A549 (cell line): ENCODE measurements around the gene UBE2E2. TPM values are rescaled to one million over a fixed set of nuclear protein-coding genes. Genes with fewer than 3 reads are reported as not detected.

Source experiments
- ATAC-seq, 2 experiments: fragments of 200-7000 bp in 1 of 2; fragments of >200 bp in 1 of 2; cut with Nextera tagmentation in 1 of 2; cut with Tn5 transposase in 1 of 2; 3 replicates each; pipeline versions ENCODE4 v1.8.0 to v1.9.1; 2018 to 2020; ENCODE audit warnings: mild to moderate bottlenecking in 1 of 2, moderate library complexity in 1 of 2
- CTCF ChIA-PET: fragments of 300-600 bp; sonication (Branson Sonifier 250); formaldehyde crosslinking; extraction: SDS; loops from one replicate; lab custom pipeline; 2021; ENCODE audit warnings: antibody characterized with exemption, inconsistent platforms; lab: Yijun Ruan, JAX
- POLR2A ChIA-PET: fragments of 350-600 bp; formaldehyde crosslinking; extraction: SDS; loops from one replicate; lab custom pipeline; 2021; ENCODE audit warnings: antibody characterized with exemption, inconsistent platforms; lab: Yijun Ruan, JAX
- DNase-seq, 2 experiments: peaks; one replicate each; pipeline versions ENCODE4 v3.0.0 to v3.0.0-alpha.2; 2011 to 2016; ENCODE audit warnings: low read depth in 1 of 2, low spot score in 1 of 2
- FAIRE-seq: peaks from 2 replicates; lab custom pipeline; 2011; peaks lifted over from hg19 to GRCh38; lab: Jason Lieb, UNC
- H3K27ac ChIP-seq, 2 experiments: fragments of >200 bp; sonication (Bioruptor Twin); formaldehyde crosslinking; 3 replicates each; pipeline ENCODE4 v1.5.1; 2016 to 2017
- H3K4me1 ChIP-seq: fragments of >200 bp; sonication (Bioruptor Twin); formaldehyde crosslinking; 3 replicates; pipeline ENCODE4 v1.6.1; 2016
- H3K4me2 ChIP-seq: fragments of >200 bp; sonication (Bioruptor Twin); formaldehyde crosslinking; 3 replicates; pipeline ENCODE4 v1.6.1; 2016
- H3K4me3 ChIP-seq: fragments of >200 bp; sonication (Bioruptor Twin); formaldehyde crosslinking; 3 replicates; pipeline ENCODE4 v1.5.1; 2016
- H3K9me3 ChIP-seq: fragments of >200 bp; sonication (Bioruptor Twin); formaldehyde crosslinking; 3 replicates; pipeline ENCODE4 v1.6.1; 2016
- ATOH8 ChIP-seq: fragments of 250-450 bp; sonication (Bioruptor Pico); IDR thresholded peaks from 2 replicates; pipeline ENCODE4 v1.5.0; 2020; ENCODE audit warnings: low read depth, mild to moderate bottlenecking, moderate library complexity
- BCL3 ChIP-seq: fragments of >200 bp; sonication (Bioruptor Twin); formaldehyde crosslinking; IDR thresholded peaks from 3 replicates; pipeline ENCODE4 v1.6.1; 2016
- BHLHE40 ChIP-seq: IDR thresholded peaks from 2 replicates; pipeline ENCODE4 v1.6.1; 2012; ENCODE audit warnings: low read depth, low read length, inconsistent platforms
- CBX2 ChIP-seq: fragments of 200-600 bp; sonication (generic); IDR thresholded peaks from 2 replicates; pipeline ENCODE4 v1.6.1; 2016; ENCODE audit warnings: low read depth, mild to moderate bottlenecking, borderline replicate concordance
- ELK1 ChIP-seq: fragments of 150-350 bp; IDR thresholded peaks from 2 replicates; pipeline ENCODE4 v1.6.1; 2014; ENCODE audit warnings: low read depth, mild to moderate bottlenecking, low read length
- FOSL2 ChIP-seq, 2 experiments: fragments of 450-650 bp in 1 of 2; fragments of >200 bp in 1 of 2; sonication (Bioruptor Twin) in 1 of 2; formaldehyde crosslinking; IDR thresholded peaks; 2 replicates each; pipeline versions ENCODE4 v1.5.0 to v1.6.1; 2016 to 2020; ENCODE audit warnings: mild to moderate bottlenecking in 1 of 2, moderate library complexity in 1 of 2
- GATA3 ChIP-seq: IDR thresholded peaks from 2 replicates; pipeline ENCODE4 v1.6.1; 2012; ENCODE audit warnings: borderline replicate concordance
- HEYL ChIP-seq: fragments of 250-450 bp; sonication (Bioruptor Pico); IDR thresholded peaks from 2 replicates; pipeline ENCODE4 v1.8.0; 2021; ENCODE audit warnings: mild to moderate bottlenecking, moderate library complexity
- HOXA7 ChIP-seq: fragments of 250-450 bp; sonication (Bioruptor Pico); IDR thresholded peaks from 2 replicates; pipeline ENCODE4 v1.5.0; 2020; ENCODE audit warnings: mild to moderate bottlenecking, moderate library complexity
- HOXB5 ChIP-seq: fragments of 250-450 bp; sonication (Bioruptor Pico); IDR thresholded peaks from 2 replicates; pipeline ENCODE4 v1.5.0; 2020; ENCODE audit warnings: mild to moderate bottlenecking, moderate library complexity
- JUNB ChIP-seq: fragments of >200 bp; sonication (Bioruptor Twin); formaldehyde crosslinking; IDR thresholded peaks from 2 replicates; pipeline ENCODE4 v1.6.1; 2016
- NPAS2 ChIP-seq: fragments of 250-450 bp; sonication (Bioruptor Pico); IDR thresholded peaks from 2 replicates; pipeline ENCODE4 v1.8.0; 2022; ENCODE audit warnings: mild to moderate bottlenecking, moderate library complexity, borderline replicate concordance
- NR3C1 ChIP-seq: fragments of >200 bp; sonication (Bioruptor Twin); formaldehyde crosslinking; IDR thresholded peaks from 3 replicates; pipeline ENCODE4 v1.6.1; 2017
- RCOR1 ChIP-seq: fragments of 150-350 bp; IDR thresholded peaks from 2 replicates; pipeline ENCODE4 v1.6.1; 2014; ENCODE audit warnings: antibody characterized with exemption, low read length, low read depth
- REST ChIP-seq: fragments of 200-600 bp; sonication (generic); IDR thresholded peaks from 2 replicates; pipeline ENCODE4 v1.6.1; 2016; ENCODE audit warnings: antibody characterized with exemption, mild to moderate bottlenecking, moderate library complexity
- TP53 ChIP-seq: fragments of 250-450 bp; sonication (Bioruptor Pico); IDR thresholded peaks from 2 replicates; pipeline ENCODE4 v1.5.0; 2021; ENCODE audit warnings: mild to moderate bottlenecking, moderate library complexity
- ZFP36 ChIP-seq: fragments of 450-650 bp; IDR thresholded peaks from 2 replicates; pipeline ENCODE4 v1.6.1; 2014; ENCODE audit warnings: borderline replicate concordance; ENCODE audit not compliant: partially characterized antibody
- ZNF302 ChIP-seq: fragments of 250-450 bp; sonication (Bioruptor Pico); IDR thresholded peaks from 2 replicates; pipeline ENCODE4 v1.9.0; 2021; ENCODE audit warnings: inconsistent platforms, mild to moderate bottlenecking, moderate library complexity
- WGBS: methylation state at CpG from one replicate; pipeline ENCODE4 v1.1.6; 2017; ENCODE audit errors: missing lambda C conversion rate; 5-methylcytosine and 5-hydroxymethylcytosine counted together
- polyA plus RNA-seq, 4 experiments: library from polyadenylated mRNA; depleted of rRNA in 3 of 4; stranded (reverse); fragments of >200 nt; fragmentation: RNase III in 1 of 4; extraction: RNeasy Plus Mini Kit Qiagen cat#74134 plus additional on column Dnase treatment in 1 of 4; gene quantifications; 2 replicates in 3 of 4; 3 replicates in 1 of 4; pipeline ENCODE4 v1.2.3, GENCODE V29; 2011 to 2017
- TF ChIP-seq, protein P1 (sequence below): IDR thresholded peaks from 2 replicates; pipeline ENCODE4 v1.6.1; 2012; ENCODE audit warnings: low read depth, borderline replicate concordance
- TF ChIP-seq, protein P2 (sequence below): fragments of >200 bp; sonication (Bioruptor Twin); formaldehyde crosslinking; IDR thresholded peaks from 2 replicates; pipeline ENCODE4 v1.6.1; 2016

UBE2E2 gene
- polyA plus RNA-seq, 2 of the 4 experiments (the other 2 are of a cell fraction): 28.3 to 56.1 TPM

DNA sequence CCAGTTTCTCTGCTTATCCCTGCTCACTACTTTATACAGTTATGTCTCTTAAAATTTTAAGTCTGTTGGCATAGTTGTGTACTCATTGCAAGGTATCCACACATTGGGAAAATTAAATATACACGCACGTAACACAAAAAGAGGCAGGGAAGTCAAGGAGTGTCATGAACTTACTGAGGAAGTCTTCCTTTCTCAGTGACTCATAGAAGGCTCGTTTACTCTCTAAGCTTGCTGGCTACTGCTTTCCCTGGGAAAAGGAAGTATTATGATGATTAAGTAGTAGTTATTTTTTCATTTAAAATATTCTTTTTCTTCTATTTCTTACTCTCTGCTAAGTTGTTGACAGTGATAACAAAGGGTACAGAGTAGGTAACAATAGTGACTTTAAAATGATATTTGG is 287.3 kb downstream of the UBE2E2 start:
- ATAC-seq (peak; percentile 72 to 84; a peak in 5 of 6 replicates), FAIRE-seq (no peak), DNase-seq (peak in 1 of 2 experiments; percentile 50)
- TF ChIP-seq ZNF302 (CRISPR knock-in tag): no peak
- 0 out of 2 replicates have a peak, but pooled peaks have one; percentile 13 for TF ChIP-seq FOSL2 (IDR thresholded peaks at IDR 0.05)
- peak; percentile 64 for TF ChIP-seq FOSL2 (CRISPR knock-in tag; IDR thresholded peaks at IDR 0.05)
- no peak for TF ChIP-seq HOXB5
- TF ChIP-seq, protein P1, sequence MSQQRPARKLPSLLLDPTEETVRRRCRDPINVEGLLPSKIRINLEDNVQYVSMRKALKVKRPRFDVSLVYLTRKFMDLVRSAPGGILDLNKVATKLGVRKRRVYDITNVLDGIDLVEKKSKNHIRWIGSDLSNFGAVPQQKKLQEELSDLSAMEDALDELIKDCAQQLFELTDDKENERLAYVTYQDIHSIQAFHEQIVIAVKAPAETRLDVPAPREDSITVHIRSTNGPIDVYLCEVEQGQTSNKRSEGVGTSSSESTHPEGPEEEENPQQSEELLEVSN: no peak
- TF ChIP-seq JUNB: 0 out of 2 replicates have a peak, but pooled peaks have one; percentile 13
- WGBS: 9% methylated on average over 3 of the region's 3 CpGs
- no peak overlapping the region for H3K4me3 ChIP-seq
- peaks cover 39% of the 10 kb centered on the region for H3K4me1 ChIP-seq
- ChIA-PET CTCF (interaction anchor here (1.3 kb wide), 1 partner anchor 10 kb away, joined by 3 read pairs; no protein-coding TSS in a partner anchor), POLR2A (no interaction called here)
- H3K4me2 ChIP-seq: peak overlapping the region; percentile 58
- H3K27ac ChIP-seq: peak overlapping the region; percentile 24 to 36; a peak in 1 of 6 replicates
- no peaks in the 10 kb centered on the region for H3K9me3 ChIP-seq

- no peaks in the 10 kb centered on the region for H3K9me3 ChIP-seq
- ChIA-PET CTCF (interaction anchor here (1.1 kb wide), 1 partner anchor 32 kb away, joined by 4 read pairs; no protein-coding TSS in a partner anchor), POLR2A (no interaction called here)
- TF ChIP-seq RCOR1 (no peak), CBX2 (no peak), HEYL (CRISPR knock-in tag) (no peak), JUNB (no peak), TP53 (CRISPR knock-in tag) (no peak), ATOH8 (CRISPR knock-in tag) (no peak), NR3C1 (no peak), ZFP36 (no peak), HOXA7 (CRISPR knock-in tag) (no peak), HOXB5 (no peak), NPAS2 (no peak), BCL3 (no peak), REST (no peak), GATA3 (no peak), BHLHE40 (no peak), ELK1 (no peak)
- TF ChIP-seq, protein P1: no peak
- TF ChIP-seq, protein P2, sequence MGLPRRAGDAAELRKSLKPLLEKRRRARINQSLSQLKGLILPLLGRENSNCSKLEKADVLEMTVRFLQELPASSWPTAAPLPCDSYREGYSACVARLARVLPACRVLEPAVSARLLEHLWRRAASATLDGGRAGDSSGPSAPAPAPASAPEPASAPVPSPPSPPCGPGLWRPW: no peak
- H3K4me3 ChIP-seq: no peak overlapping the region
- FAIRE-seq (peak; percentile 13), ATAC-seq (no peak), DNase-seq (no peak)
- peaks cover 42% of the 10 kb centered on the region for H3K4me1 ChIP-seq
- H3K4me2 ChIP-seq: no peak overlapping the region
- H3K27ac ChIP-seq: no peak overlapping the region
Observed at GRCh38 chr3:23492057-23492456, 288.9 kb downstream of the UBE2E2 start.
